ENCODE data around the gene PLEK2. TPM values are rescaled to one million over a fixed set of nuclear protein-coding genes. Genes with fewer than 3 reads are reported as not detected.
A peak's percentile ranks its signal among the peaks of the same experiment; 100 is the strongest.
"Not testable (repeated sequence)": the region's sequence is repeated elsewhere in the genome, so short reads cannot be mapped to it uniquely, and the experiment has no call there.

PLEK2 gene
- total RNA-seq, 1 donor: 2.2 TPM

- DNase-seq (ENCODE audit: low read depth): no peak
- peak overlapping the region; percentile 99 for H3K4me3 ChIP-seq (ENCODE audit: low read depth, low read length)
- TF ChIP-seq CTCF (IDR thresholded peaks at IDR 0.05; ENCODE audit: insufficient read depth, low read depth, low read length): no peak
Measured at GRCh38 chr14:67357186-67357968, 54.6 kb downstream of the PLEK2 start.

GRCh38 chr14:67352055-67352454 lies 59.9 kb downstream of the PLEK2 start:
- TF ChIP-seq CTCF (IDR thresholded peaks at IDR 0.05; ENCODE audit: insufficient read depth, low read depth, low read length): no peak
- no peak for DNase-seq (ENCODE audit: low read depth)
- no peak overlapping the region for H3K4me3 ChIP-seq (ENCODE audit: low read depth, low read length)

- no peak for TF ChIP-seq CTCF (IDR thresholded peaks at IDR 0.05; ENCODE audit: insufficient read depth, low read depth, low read length)
- DNase-seq (ENCODE audit: low read depth): no peak
- H3K4me3 ChIP-seq (ENCODE audit: low read depth, low read length): no peak overlapping the region
Measured at GRCh38 chr14:67345583-67345982, 66.4 kb downstream of the PLEK2 start.

GRCh38 chr14:67343601-67344230 lies 68.2 kb downstream of the PLEK2 start:
- no peak for TF ChIP-seq CTCF (IDR thresholded peaks at IDR 0.05; ENCODE audit: insufficient read depth, low read depth, low read length)
- no peak overlapping the region for H3K4me3 ChIP-seq (ENCODE audit: low read depth, low read length)
- no peak for DNase-seq (ENCODE audit: low read depth)

- not testable (repeated sequence) for DNase-seq (ENCODE audit: low read depth); H3K4me3 ChIP-seq (ENCODE audit: low read depth, low read length)
Measured at GRCh38 chr14:67341231-67341630, 70.7 kb downstream of the PLEK2 start.

Small RNAs within 50 kb of the gene (small RNA-seq; reads per million reads assigned to genes)
- not detected for gene MIR5694
- gene RF00019: not detected

Other genes starting within 250 kb of the PLEK2 start
- not detected in 2 replicates for gene GARIN2, start 222.7 kb downstream of the PLEK2 start, total RNA-seq
- 18.4 and 38.4 TPM in 2 replicates for gene PALS1, start 170.7 kb downstream of the PLEK2 start, total RNA-seq
- gene ATP6V1D, start 52.4 kb downstream of the PLEK2 start, total RNA-seq: 109 and 168 TPM in 2 replicates
- 176 and 221 TPM in 2 replicates for gene EIF2S1, start 51.8 kb downstream of the PLEK2 start, total RNA-seq
- 0.43 and 0.64 TPM in 2 replicates for gene TMEM229B, start 76.6 kb upstream of the PLEK2 start, total RNA-seq
- 0.43 and 0.64 TPM in 2 replicates for gene PLEKHH1, start 121.1 kb upstream of the PLEK2 start, total RNA-seq
- gene PIGH, start 188.1 kb upstream of the PLEK2 start, total RNA-seq: 15.5 and 17.7 TPM in 2 replicates
- 3.9 TPM in 2 replicates for gene ARG2, start 207.8 kb upstream of the PLEK2 start, total RNA-seq

All from fibroblast of villous mesenchyme (primary cell).